ENCODE data around the gene HK2. TPM values are rescaled to one million over a fixed set of nuclear protein-coding genes. Genes with fewer than 3 reads are reported as not detected.

HK2 gene
- total and polyA plus RNA-seq, 5 donors from 2014 or later, result 2.7 to 11.4 (median 4.9) TPM

DNA sequence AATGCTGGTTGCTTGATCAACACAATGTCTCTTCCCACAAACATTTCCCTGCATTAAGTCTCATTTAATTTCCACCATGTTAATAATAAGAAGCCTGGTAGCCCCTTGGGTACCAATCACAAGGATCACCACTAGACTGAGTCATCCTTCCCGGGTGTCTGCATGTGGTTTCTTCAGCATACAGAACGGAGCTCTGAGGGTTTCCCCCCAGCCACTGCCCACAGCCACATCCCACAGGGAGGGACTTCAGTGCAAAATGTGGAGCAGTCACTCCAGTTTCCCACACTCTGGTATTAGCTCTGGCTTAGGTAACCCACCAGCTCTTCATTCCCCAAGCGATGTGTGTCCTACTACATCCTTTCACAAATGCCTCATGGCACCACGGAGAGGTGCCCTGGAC is 81.8 kb downstream of the HK2 start:
- no peak overlapping the region for H3K27ac ChIP-seq (ENCODE audit: insufficient read depth, low read length, poor library complexity, severe bottlenecking)
- Mint-ChIP-seq H3K27me3 (peaks cover 23% of the 10 kb centered on the region), H3K4me1 (peaks cover 0 to 8% (median 2%) of the 10 kb centered on the region in 4 donors), H3K4me3 (no peak overlapping the region), H3K36me3 (no peaks in the 10 kb centered on the region), H3K9me3 (no peaks in the 10 kb centered on the region), H3K27ac (no peak overlapping the region)
- no peaks in the 10 kb centered on the region for H3K36me3 ChIP-seq (ENCODE audit: control insufficient read depth, insufficient read depth, low read length)
- ATAC-seq (ENCODE audit: low read depth in 2 of 2), result peak in 1 of 2 donors; percentile 19
- no peaks in the 10 kb centered on the region for H3K9me3 ChIP-seq (ENCODE audit: control insufficient read depth in 2 of 2, low read length in 2 of 2)
- H3K27me3 ChIP-seq (ENCODE audit: control insufficient read depth, insufficient read depth, low read length), result peaks cover 6% of the 10 kb centered on the region
- H3K4me3 ChIP-seq (ENCODE audit: low read depth, low read length), result no peak overlapping the region
- no peaks in the 10 kb centered on the region for H3K4me1 ChIP-seq (ENCODE audit: control insufficient read depth, insufficient read depth, low read length, poor library complexity, severe bottlenecking)
- no peak for DNase-seq

DNA sequence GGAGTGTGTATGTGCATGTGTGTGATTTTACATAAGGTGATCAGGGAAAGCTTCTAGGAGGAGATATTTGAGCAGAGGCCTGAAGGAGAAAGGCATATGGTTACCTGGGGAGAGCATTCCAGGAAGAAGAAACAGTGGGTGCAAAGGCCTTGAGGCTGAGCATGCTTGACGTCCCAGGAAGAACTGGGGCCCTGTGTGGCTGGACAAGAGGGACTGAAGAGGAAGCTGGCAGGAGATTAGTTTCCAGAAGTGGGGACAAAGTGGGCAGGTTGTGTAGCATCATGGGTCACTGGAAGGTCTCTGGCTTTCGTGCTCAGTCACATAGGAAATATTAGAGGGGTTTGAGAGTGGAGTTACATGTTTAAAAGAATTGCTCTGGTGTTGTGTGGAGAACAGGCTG is 82.5 kb downstream of the HK2 start:
- H3K27ac ChIP-seq (ENCODE audit: insufficient read depth, low read length, poor library complexity, severe bottlenecking), result no peak overlapping the region
- H3K9me3 Mint-ChIP-seq, result no peaks in the 10 kb centered on the region
- H3K4me1 Mint-ChIP-seq, result peaks cover 0 to 8% (median 2%) of the 10 kb centered on the region in 4 donors
- ATAC-seq (ENCODE audit: low read depth in 2 of 2) (no peak), DNase-seq (no peak)
- H3K27me3 ChIP-seq (ENCODE audit: control insufficient read depth, insufficient read depth, low read length), result peaks cover 6% of the 10 kb centered on the region
- peaks cover 19% of the 10 kb centered on the region for H3K27me3 Mint-ChIP-seq
- no peak overlapping the region for H3K27ac Mint-ChIP-seq
- H3K4me3 ChIP-seq (ENCODE audit: low read depth, low read length), result no peak overlapping the region
- H3K4me1 ChIP-seq (ENCODE audit: control insufficient read depth, insufficient read depth, low read length, poor library complexity, severe bottlenecking), result no peaks in the 10 kb centered on the region
- no peaks in the 10 kb centered on the region for H3K36me3 ChIP-seq (ENCODE audit: control insufficient read depth, insufficient read depth, low read length)
- H3K4me3 Mint-ChIP-seq, result no peak overlapping the region
- no peaks in the 10 kb centered on the region for H3K36me3 Mint-ChIP-seq
- H3K9me3 ChIP-seq (ENCODE audit: control insufficient read depth in 2 of 2, low read length in 2 of 2), result no peaks in the 10 kb centered on the region

DNA sequence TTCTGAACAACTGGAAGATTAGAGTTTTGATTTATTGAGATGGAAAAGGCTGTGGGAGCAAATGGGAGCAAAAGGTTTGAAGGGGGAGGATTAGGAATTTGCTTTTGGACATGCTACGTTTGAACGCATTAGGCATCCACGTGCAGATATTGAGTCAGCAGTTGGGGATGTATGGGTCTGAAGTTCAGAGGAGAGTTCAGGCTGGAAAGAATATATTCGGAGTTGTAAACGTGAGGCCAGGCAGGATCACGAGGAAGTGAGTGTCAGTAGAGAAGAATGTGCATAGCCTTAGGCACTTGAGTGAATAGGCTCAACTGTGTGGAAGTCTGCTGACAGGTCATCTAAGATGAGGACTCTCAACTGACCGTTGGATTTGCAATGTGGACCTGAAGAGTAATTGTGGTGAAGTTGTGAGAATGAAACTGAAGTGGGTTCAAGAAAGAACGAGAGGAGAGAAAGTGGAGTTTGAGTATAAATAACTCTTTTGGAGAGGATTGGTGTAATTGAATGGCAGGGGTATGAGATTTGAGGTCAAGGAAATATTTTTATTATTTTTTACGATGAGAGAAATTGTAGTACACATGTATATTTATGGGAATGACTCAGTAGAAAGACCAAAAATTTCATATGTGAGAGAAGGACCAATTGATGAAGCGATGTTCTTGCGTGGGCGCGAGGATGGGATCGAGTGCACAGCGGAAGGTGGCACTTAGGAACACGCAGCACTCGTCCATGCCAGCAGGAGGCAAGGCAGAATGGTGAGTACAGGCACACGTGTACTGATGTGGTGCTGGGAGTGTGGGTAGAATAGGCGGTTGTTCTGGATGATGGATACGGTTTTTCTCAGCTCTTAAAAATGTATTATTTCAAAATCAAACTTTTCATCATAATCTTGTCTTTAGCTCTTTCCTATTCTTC is 84.0 kb downstream of the HK2 start:
- ATAC-seq (ENCODE audit: low read depth in 2 of 2) (no peak), DNase-seq (no peak)
- H3K27ac ChIP-seq (ENCODE audit: insufficient read depth, low read length, poor library complexity, severe bottlenecking), result no peak overlapping the region
- Mint-ChIP-seq H3K27me3 (peaks cover 19% of the 10 kb centered on the region), H3K36me3 (no peaks in the 10 kb centered on the region), H3K4me1 (peaks cover 0 to 8% (median 2%) of the 10 kb centered on the region in 4 donors), H3K9me3 (no peaks in the 10 kb centered on the region), H3K27ac (peak overlapping the region in 1 of 3 donors; percentile 14), H3K4me3 (no peak overlapping the region)
- no peaks in the 10 kb centered on the region for H3K9me3 ChIP-seq (ENCODE audit: control insufficient read depth in 2 of 2, low read length in 2 of 2)
- H3K36me3 ChIP-seq (ENCODE audit: control insufficient read depth, insufficient read depth, low read length), result no peaks in the 10 kb centered on the region
- no peak overlapping the region for H3K4me3 ChIP-seq (ENCODE audit: low read depth, low read length)
- no peaks in the 10 kb centered on the region for H3K4me1 ChIP-seq (ENCODE audit: control insufficient read depth, insufficient read depth, low read length, poor library complexity, severe bottlenecking)
- H3K27me3 ChIP-seq (ENCODE audit: control insufficient read depth, insufficient read depth, low read length), result peaks cover 6% of the 10 kb centered on the region

DNA sequence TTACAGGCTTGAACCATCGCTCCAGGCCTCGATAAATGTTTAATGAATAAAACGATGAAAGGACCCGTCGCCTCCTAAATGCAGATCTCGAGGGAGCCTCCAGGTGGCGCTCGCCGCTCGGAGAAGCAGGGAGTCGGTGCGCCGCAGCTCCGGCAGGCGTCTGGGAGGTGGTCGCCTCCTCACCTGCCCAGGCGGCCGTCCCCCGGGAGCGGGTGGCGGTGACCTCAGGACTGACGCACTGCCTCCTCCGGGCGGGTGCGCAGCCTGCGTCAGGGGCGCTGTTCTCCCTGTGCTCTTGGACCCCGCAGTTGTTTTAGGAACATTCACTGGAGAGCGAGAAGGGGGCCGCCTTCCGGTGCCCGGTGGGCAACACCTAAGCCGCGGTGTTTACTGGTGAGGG is 85.9 kb downstream of the HK2 start:
- no peak overlapping the region for H3K4me3 ChIP-seq (ENCODE audit: low read depth, low read length)
- H3K27ac Mint-ChIP-seq, result no peak overlapping the region
- H3K9me3 Mint-ChIP-seq, result no peaks in the 10 kb centered on the region

DNA sequence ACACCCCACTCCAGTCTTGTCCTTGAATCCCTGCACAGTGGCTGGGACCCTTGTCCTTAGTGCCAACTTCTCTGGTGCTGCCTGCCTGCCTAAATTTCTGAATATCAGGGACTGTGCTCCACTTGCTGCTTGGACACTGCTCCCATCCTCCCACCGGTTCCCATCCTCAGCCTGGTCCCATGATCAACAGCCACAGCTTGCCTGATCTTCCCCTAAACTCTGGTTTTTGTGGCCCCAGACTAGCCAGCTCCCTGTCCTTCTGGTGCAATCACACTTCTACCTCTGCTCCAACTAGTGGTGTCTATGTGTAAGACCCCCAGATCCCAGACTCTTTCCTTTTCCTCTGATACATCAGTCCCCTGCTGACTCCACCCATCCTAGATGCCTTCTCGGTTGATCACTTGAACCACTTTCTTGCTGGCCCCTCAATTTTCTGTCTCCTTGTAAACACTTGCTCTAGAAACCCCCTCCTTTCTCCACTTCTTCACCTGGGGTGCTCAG is 87.4 kb downstream of the HK2 start:
- no peak for DNase-seq
- Histone ChIP-seq H3K4me3 (ENCODE audit: low read depth, low read length) (no peak overlapping the region), H3K9me3 (ENCODE audit: control insufficient read depth in 2 of 2, low read length in 2 of 2) (no peaks in the 10 kb centered on the region), H3K36me3 (ENCODE audit: control insufficient read depth, insufficient read depth, low read length) (no peaks in the 10 kb centered on the region), H3K27me3 (ENCODE audit: control insufficient read depth, insufficient read depth, low read length) (peaks cover 3% of the 10 kb centered on the region), H3K4me1 (ENCODE audit: control insufficient read depth, insufficient read depth, low read length, poor library complexity, severe bottlenecking) (no peaks in the 10 kb centered on the region), H3K27ac (ENCODE audit: insufficient read depth, low read length, poor library complexity, severe bottlenecking) (no peak overlapping the region)
- H3K27ac Mint-ChIP-seq, result no peak overlapping the region
- H3K36me3 Mint-ChIP-seq, result no peaks in the 10 kb centered on the region
- H3K9me3 Mint-ChIP-seq, result no peaks in the 10 kb centered on the region
- H3K27me3 Mint-ChIP-seq, result peaks cover 16% of the 10 kb centered on the region
- H3K4me1 Mint-ChIP-seq, result peaks cover 0 to 8% (median 2%) of the 10 kb centered on the region in 4 donors
- no peak overlapping the region for H3K4me3 Mint-ChIP-seq
- no peak for ATAC-seq (ENCODE audit: low read depth in 2 of 2)

More for the DNA sequence above, 85.9 kb downstream of the HK2 start:
- peaks cover 3% of the 10 kb centered on the region for H3K27me3 ChIP-seq (ENCODE audit: control insufficient read depth, insufficient read depth, low read length)
- no peaks in the 10 kb centered on the region for H3K36me3 Mint-ChIP-seq
- no peaks in the 10 kb centered on the region for H3K9me3 ChIP-seq (ENCODE audit: control insufficient read depth in 2 of 2, low read length in 2 of 2)
- no peak overlapping the region for H3K27ac ChIP-seq (ENCODE audit: insufficient read depth, low read length, poor library complexity, severe bottlenecking)
- peaks cover 0 to 8% (median 2%) of the 10 kb centered on the region in 4 donors for H3K4me1 Mint-ChIP-seq
- peaks cover 16% of the 10 kb centered on the region for H3K27me3 Mint-ChIP-seq
- DNase-seq (peak; percentile 55 to 64 (median 57)), ATAC-seq (ENCODE audit: low read depth in 2 of 2) (peak; percentile 53 to 55)
- H3K36me3 ChIP-seq (ENCODE audit: control insufficient read depth, insufficient read depth, low read length), result no peaks in the 10 kb centered on the region
- peak overlapping the region in 1 of 4 donors; percentile 74 for H3K4me3 Mint-ChIP-seq
- no peaks in the 10 kb centered on the region for H3K4me1 ChIP-seq (ENCODE audit: control insufficient read depth, insufficient read depth, low read length, poor library complexity, severe bottlenecking)

DNA sequence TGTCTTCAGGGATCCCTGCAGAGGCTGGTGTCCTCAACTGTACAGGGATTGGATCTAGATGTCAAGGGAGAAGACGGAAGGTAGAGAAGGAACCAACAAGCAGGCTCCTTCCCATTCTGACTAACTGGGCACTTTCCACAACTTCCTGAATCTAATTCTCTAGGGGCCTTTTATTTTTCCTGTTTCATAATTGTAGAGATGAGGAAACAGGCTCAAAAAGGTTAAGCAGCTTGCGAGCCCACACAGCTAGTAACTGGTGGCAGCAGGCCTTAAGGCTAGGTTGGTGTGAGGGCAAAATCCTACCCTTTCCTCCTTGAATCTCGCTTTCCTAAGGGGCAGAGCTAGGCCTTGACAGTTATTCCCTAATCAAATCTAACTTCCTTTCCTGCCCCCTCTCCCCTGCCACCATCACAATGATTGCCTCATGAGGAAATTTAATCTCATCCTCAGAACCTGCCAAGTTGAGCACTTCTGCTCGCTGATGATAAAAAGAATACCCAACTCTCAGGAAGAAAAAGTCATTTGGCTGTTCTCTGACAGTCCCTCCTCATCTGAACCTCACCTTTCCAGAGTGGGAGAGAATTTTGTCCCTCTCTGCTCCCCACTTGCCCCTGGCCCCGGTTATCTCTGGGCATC is 88.8 kb downstream of the HK2 start:
- no peaks in the 10 kb centered on the region for H3K36me3 Mint-ChIP-seq
- Histone ChIP-seq H3K4me3 (ENCODE audit: low read depth, low read length) (no peak overlapping the region), H3K4me1 (ENCODE audit: control insufficient read depth, insufficient read depth, low read length, poor library complexity, severe bottlenecking) (no peaks in the 10 kb centered on the region), H3K9me3 (ENCODE audit: control insufficient read depth in 2 of 2, low read length in 2 of 2) (no peaks in the 10 kb centered on the region), H3K27me3 (ENCODE audit: control insufficient read depth, insufficient read depth, low read length) (peaks cover 3% of the 10 kb centered on the region), H3K36me3 (ENCODE audit: control insufficient read depth, insufficient read depth, low read length) (no peaks in the 10 kb centered on the region), H3K27ac (ENCODE audit: insufficient read depth, low read length, poor library complexity, severe bottlenecking) (no peak overlapping the region)
- H3K27me3 Mint-ChIP-seq, result peaks cover 16% of the 10 kb centered on the region
- peak overlapping the region in 1 of 3 donors; percentile 82 for H3K27ac Mint-ChIP-seq
- no peak for DNase-seq
- no peaks in the 10 kb centered on the region for H3K9me3 Mint-ChIP-seq
- ATAC-seq (ENCODE audit: low read depth in 2 of 2), result peak in 1 of 2 donors; percentile 22
- H3K4me3 Mint-ChIP-seq, result no peak overlapping the region
- peaks cover 0 to 8% (median 2%) of the 10 kb centered on the region in 4 donors for H3K4me1 Mint-ChIP-seq

DNA sequence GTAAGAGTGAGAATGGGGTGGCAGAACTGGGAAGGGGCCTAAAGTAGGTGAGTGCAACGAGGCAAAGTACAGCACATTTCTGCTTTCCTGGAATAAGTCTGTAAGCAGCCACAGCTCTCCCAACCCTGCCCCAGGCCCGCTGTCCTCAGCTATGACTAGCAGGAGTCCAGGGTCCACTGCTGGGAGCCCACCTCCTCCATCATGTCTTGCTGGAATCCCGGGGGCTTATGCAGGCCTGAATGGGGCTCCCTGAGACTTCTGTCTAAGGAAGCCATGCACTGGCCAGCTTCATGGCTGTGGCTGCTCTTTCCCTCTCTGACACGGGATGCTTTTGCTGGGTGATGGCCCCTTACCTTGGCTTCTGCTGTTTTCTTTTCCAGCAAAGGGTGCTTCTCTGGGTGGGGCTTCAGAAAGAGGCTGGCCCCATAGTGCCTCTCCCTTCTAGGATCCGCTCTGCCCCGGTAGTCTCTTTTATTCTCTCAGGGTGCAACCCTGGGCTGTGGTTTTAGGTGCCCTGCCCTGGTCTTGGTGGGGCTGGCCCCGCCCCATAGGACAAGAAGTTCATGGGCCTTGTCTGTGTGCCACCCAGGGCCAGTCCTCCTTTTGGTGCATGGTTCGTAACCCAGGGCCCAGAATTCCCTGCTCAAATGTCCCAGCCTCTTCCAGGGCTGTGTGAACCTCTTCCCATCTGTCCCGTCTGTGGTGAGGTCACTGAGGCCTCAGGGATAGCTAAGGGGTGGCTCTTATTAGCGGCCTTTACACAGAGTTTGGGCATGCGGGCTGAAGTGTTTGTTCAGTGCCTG is 90.7 kb downstream of the HK2 start:
- no peak overlapping the region for H3K27ac Mint-ChIP-seq
- no peak for DNase-seq
- Histone ChIP-seq H3K27me3 (ENCODE audit: control insufficient read depth, insufficient read depth, low read length) (no peaks in the 10 kb centered on the region), H3K9me3 (ENCODE audit: control insufficient read depth in 2 of 2, low read length in 2 of 2) (no peaks in the 10 kb centered on the region), H3K4me3 (ENCODE audit: low read depth, low read length) (no peak overlapping the region), H3K4me1 (ENCODE audit: control insufficient read depth, insufficient read depth, low read length, poor library complexity, severe bottlenecking) (no peaks in the 10 kb centered on the region), H3K27ac (ENCODE audit: insufficient read depth, low read length, poor library complexity, severe bottlenecking) (no peak overlapping the region), H3K36me3 (ENCODE audit: control insufficient read depth, insufficient read depth, low read length) (no peaks in the 10 kb centered on the region)
- H3K9me3 Mint-ChIP-seq, result peaks cover 0 to 4% (median 0%) of the 10 kb centered on the region in 7 donors
- peaks cover 7% of the 10 kb centered on the region for H3K27me3 Mint-ChIP-seq
- no peak for ATAC-seq (ENCODE audit: low read depth in 2 of 2)
- peaks cover 0 to 6% (median 1%) of the 10 kb centered on the region in 4 donors for H3K4me1 Mint-ChIP-seq
- peaks cover 6% of the 10 kb centered on the region for H3K36me3 Mint-ChIP-seq
- no peak overlapping the region for H3K4me3 Mint-ChIP-seq

All from CD4-positive, CD25-positive, alpha-beta regulatory T cell (primary cell).